Measurements from ENCODE around the gene LAMTOR5.

The LAMTOR5 gene

DNA sequence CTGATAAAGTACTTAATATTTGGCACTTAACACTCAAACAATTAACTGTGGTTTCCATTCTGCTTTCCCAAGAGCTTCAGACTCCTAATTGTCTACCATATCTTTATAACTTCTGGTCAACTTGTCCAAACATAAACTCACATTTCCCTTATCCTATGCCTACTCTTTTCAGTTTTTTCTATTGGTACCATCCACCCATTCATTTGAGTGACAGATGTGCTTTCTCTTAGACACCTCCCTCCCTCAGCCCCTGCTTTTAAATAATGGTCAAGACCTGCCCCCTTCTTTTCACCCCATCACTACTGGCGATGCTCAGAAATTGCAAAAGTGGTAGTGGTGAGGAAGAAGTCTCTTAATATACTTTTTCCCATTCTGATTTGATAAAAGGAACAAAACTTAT, 22.1 kb downstream of the LAMTOR5 start:
- no peak for DNase-seq

GRCh38 chr1:110384581-110385321, 22.7 kb downstream of the LAMTOR5 start:
- no peak for DNase-seq

DNA sequence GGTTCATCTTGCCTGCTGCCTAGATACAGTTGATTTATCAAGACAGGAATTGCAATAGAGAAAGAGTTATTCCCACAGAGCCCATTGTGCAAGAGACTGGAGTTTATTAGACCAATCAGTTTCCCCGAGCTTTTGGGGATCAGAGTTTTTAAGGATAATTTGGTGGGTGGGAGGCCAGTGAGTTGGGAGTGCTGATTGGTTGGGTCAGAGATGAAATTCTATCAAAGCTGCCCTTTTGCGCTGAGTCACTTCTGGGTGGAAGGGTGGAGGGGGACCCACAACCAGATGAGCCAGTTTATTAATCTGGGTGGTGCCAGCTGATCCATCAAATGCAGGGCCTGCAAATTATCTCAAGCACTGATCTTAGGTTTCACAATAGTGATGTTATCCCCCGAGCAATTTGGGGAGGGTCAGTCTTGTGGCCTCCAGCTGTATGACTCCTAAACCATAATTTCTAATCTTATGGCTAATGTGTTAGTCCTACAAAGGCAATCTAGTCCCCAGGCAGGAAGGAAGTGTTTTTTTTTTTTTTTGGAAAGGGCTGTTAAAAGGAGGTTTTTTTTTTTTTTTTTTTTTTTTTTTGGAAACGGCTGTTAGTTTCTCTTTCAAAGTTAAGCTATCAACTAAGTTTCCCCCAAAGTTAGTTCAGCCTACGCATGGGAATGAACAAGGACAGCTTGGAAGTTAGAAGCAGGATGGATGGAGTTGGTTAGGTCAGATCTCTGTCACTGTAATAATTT, 24.1 kb downstream of the LAMTOR5 start:
- DNase-seq = no peak

DNA sequence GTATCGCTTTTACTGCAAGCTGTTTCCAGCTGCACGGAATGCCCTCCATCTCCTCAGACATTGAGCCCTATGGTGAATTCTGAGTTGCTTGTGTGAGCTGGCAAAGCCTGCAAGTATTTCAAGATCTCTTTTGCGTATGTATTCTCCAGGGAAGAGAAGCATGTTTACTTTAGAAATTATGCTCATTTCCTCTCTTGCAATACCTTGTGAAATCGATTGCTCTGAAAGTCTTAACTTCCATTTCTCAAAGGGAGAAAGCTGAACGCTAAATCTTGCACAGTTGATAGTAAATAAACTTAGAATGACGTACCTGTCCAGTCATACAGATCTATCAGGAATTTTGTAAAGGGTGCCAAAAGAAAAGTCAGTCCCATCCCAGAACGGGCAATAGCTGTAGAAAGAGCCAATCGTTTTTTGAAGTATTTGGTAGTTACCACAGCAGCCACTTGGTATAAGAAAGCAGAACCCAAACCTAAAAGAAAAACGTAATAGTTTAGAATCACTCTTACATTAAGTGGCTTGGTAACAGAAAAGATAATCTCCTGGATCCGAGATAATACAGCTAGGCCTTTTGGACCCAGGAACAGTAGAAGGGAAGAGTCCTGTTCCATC, 26.7 kb downstream of the LAMTOR5 start:
- no peak for DNase-seq

DNA sequence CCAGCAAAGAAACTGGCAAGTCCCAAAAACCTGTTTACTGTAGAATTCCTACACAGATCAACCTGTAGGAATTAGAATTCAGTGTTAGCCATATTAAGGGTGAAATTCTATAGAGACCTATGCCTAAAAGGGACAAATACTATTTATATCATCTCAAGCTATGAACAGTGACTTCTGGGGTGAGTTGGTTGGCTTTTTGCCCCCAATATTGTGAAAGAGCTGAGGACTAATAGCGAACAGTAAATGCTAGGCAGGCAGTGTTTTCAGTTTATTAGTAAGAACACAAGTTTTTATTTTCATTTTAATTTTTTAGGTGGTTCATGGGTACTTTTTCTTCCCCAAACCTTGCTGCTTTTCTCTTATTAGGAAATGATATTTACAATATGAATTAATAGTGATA, 32.0 kb downstream of the LAMTOR5 start:
- DNase-seq = no peak

DNA sequence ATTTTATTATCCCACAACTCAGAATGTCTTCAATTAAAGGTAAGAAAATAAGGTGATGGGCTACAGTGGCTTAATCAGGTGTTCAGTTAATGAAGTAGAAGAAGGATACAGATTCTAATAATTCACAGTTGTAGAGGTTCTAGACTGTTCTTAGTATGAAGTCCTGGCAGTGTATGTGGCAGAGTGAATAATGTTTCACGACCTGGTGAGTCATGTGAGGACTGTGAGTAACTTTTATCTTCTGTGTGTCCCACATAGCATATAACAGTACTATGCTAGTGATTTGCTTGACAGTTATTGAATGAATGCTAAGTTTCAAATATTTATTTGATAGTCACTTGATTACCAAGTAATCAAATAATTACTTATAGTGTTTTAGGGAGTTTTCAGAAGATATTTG, 36.7 kb downstream of the LAMTOR5 start:
- DNase-seq = no peak

DNA sequence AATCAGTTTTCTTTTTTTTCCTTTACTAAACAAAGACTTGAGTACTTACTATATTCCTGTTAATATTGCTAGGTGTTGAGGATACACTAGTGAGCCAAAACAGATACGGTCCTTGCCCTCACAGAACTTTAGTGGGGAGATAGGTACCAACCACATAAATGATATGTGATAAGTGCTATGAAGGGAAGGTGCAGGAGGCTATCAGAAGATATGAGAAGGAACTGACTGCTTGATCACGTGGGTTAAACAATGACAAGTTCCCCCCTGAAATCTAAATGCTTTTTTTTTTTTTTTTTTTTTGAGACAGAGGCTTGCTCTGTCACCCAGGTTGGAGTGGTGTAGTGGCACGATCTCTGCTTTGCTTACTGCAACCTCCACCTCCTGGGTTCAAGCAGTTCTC, 43.3 kb downstream of the LAMTOR5 start:
- DNase-seq = no peak

GRCh38 chr1:110361856-110362255, 45.6 kb downstream of the LAMTOR5 start:
- no peak for DNase-seq

- DNase-seq = no peak
Measured at GRCh38 chr1:110360431-110360830, 47.1 kb downstream of the LAMTOR5 start.

DNA sequence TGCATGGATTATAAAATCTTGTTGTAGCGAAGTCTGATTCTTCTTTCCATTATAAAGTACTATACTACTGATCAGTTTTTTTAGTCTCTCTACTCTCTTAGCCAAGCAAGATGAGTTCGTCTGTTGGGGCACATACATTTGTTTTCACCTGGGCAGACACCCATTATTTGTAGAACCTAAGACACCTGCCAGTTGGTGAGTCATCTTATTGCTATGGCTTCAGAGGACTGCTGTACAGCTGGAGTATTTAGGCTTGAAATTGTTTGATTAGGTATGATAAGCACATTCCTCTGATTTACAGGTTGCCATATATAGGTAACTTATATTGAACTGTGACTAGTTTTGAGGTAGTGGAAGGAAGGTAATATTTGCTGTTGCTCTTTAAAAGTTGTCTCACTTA, 51.1 kb downstream of the LAMTOR5 start:
- no peak for DNase-seq

GRCh38 chr1:110355321-110355720, 52.2 kb downstream of the LAMTOR5 start:
- no peak for DNase-seq
